ENCODE data around the gene FHL2. TPM values are rescaled to one million over a fixed set of nuclear protein-coding genes. Genes with fewer than 3 reads are reported as not detected.

Gene FHL2
- total RNA-seq, 1 donor from 2014 or later, result 0.16 TPM

- Mint-ChIP-seq H3K9me3 (no peaks in the 10 kb centered on the region), H3K4me3 (no peak overlapping the region), H3K27me3 (peaks cover 3% of the 10 kb centered on the region), H3K4me1 (no peaks in the 10 kb centered on the region), H3K27ac (no peak overlapping the region), H3K36me3 (ENCODE audit: low read depth) (no peaks in the 10 kb centered on the region)
- no peak for ATAC-seq (ENCODE audit: low read depth)
- no peak for DNase-seq
- ChIA-PET POLR2A (no interaction called here), CTCF (no interaction called here)
- intact Hi-C loops (cut with micrococcal nuclease), result no loop called here
- TF ChIP-seq CTCF (IDR thresholded peaks at IDR 0.05), result no peak
These were observed 9.9 kb downstream of the FHL2 start for GRCh38 chr2:105388971-105389381.

- no peak for TF ChIP-seq CTCF (IDR thresholded peaks at IDR 0.05)
- no peaks in the 10 kb centered on the region for H3K36me3 Mint-ChIP-seq (ENCODE audit: low read depth)
- intact Hi-C loops (cut with micrococcal nuclease), result no loop called here
- no peaks in the 10 kb centered on the region for H3K9me3 Mint-ChIP-seq
- peaks cover 3% of the 10 kb centered on the region for H3K27me3 Mint-ChIP-seq
- no peak overlapping the region for H3K27ac Mint-ChIP-seq
- ChIA-PET POLR2A (no interaction called here), CTCF (no interaction called here)
- ATAC-seq (ENCODE audit: low read depth) (no peak), DNase-seq (no peak)
- H3K4me1 Mint-ChIP-seq, result no peaks in the 10 kb centered on the region
- H3K4me3 Mint-ChIP-seq, result no peak overlapping the region
These were observed 11.6 kb downstream of the FHL2 start for GRCh38 chr2:105387225-105387624.

GRCh38 chr2:105385731-105386540 is 12.9 kb downstream of the FHL2 start:
- DNase-seq (no peak), ATAC-seq (ENCODE audit: low read depth) (no peak)
- CTCF ChIA-PET, result no interaction called here
- no peaks in the 10 kb centered on the region for H3K4me1 Mint-ChIP-seq
- POLR2A ChIA-PET, result no interaction called here
- H3K9me3 Mint-ChIP-seq, result no peaks in the 10 kb centered on the region
- H3K36me3 Mint-ChIP-seq (ENCODE audit: low read depth), result no peaks in the 10 kb centered on the region
- TF ChIP-seq CTCF (IDR thresholded peaks at IDR 0.05), result no peak
- H3K27ac Mint-ChIP-seq, result no peak overlapping the region
- no peak overlapping the region for H3K4me3 Mint-ChIP-seq
- intact Hi-C loops (cut with micrococcal nuclease), result no loop called here
- H3K27me3 Mint-ChIP-seq, result peaks cover 3% of the 10 kb centered on the region

GRCh38 chr2:105384861-105385260 is 14.0 kb downstream of the FHL2 start:
- Mint-ChIP-seq H3K4me3 (no peak overlapping the region), H3K27ac (no peak overlapping the region)
- no peak for ATAC-seq (ENCODE audit: low read depth)

GRCh38 chr2:105384216-105384615 is 14.6 kb downstream of the FHL2 start:
- no peak overlapping the region for H3K4me3 Mint-ChIP-seq
- POLR2A ChIA-PET, result no interaction called here

More at GRCh38 chr2:105384861-105385260, 14.0 kb downstream of the FHL2 start:
- ChIA-PET CTCF (no interaction called here), POLR2A (no interaction called here)
- no peaks in the 10 kb centered on the region for H3K9me3 Mint-ChIP-seq
- H3K27me3 Mint-ChIP-seq, result peaks cover 3% of the 10 kb centered on the region
- H3K4me1 Mint-ChIP-seq, result no peaks in the 10 kb centered on the region
- intact Hi-C loops (cut with micrococcal nuclease), result no loop called here
- H3K36me3 Mint-ChIP-seq (ENCODE audit: low read depth), result no peaks in the 10 kb centered on the region
- no peak for TF ChIP-seq CTCF (IDR thresholded peaks at IDR 0.05)
- DNase-seq, result no peak

More at GRCh38 chr2:105384216-105384615, 14.6 kb downstream of the FHL2 start:
- intact Hi-C loops (cut with micrococcal nuclease), result no loop called here
- Mint-ChIP-seq H3K36me3 (ENCODE audit: low read depth) (no peaks in the 10 kb centered on the region), H3K4me1 (no peaks in the 10 kb centered on the region), H3K27ac (no peak overlapping the region), H3K9me3 (no peaks in the 10 kb centered on the region), H3K27me3 (peaks cover 6% of the 10 kb centered on the region)
- no peak for TF ChIP-seq CTCF (IDR thresholded peaks at IDR 0.05)
- CTCF ChIA-PET, result no interaction called here
- ATAC-seq (ENCODE audit: low read depth), result no peak
- no peak for DNase-seq
